ENCODE results near the gene PRKCE. TPM values are rescaled to one million over a fixed set of nuclear protein-coding genes. Genes with fewer than 3 reads are reported as not detected.

PRKCE gene
- polyA plus RNA-seq, 1 of the 3 experiments (the other 2 are of a cell fraction), result 16.3 TPM

GRCh38 chr2:46010223-46010924 is 358.9 kb downstream of the PRKCE start (continued):
- TF ChIP-seq REST (IDR thresholded peaks at IDR 0.05; ENCODE audit: low read depth, low read length) (no peak), FOSL2 (IDR thresholded peaks at IDR 0.05; ENCODE audit: borderline replicate concordance, low read depth) (no peak), MEF2A (IDR thresholded peaks at IDR 0.05; ENCODE audit: borderline replicate concordance, low read depth) (no peak), RFX5 (IDR thresholded peaks at IDR 0.05; ENCODE audit: low read length) (no peak), ZBTB33 (IDR thresholded peaks at IDR 0.05; ENCODE audit: borderline replicate concordance, low read depth) (no peak), FOXJ3 (CRISPR knock-in tag; IDR thresholded peaks at IDR 0.05) (no peak)

DNA sequence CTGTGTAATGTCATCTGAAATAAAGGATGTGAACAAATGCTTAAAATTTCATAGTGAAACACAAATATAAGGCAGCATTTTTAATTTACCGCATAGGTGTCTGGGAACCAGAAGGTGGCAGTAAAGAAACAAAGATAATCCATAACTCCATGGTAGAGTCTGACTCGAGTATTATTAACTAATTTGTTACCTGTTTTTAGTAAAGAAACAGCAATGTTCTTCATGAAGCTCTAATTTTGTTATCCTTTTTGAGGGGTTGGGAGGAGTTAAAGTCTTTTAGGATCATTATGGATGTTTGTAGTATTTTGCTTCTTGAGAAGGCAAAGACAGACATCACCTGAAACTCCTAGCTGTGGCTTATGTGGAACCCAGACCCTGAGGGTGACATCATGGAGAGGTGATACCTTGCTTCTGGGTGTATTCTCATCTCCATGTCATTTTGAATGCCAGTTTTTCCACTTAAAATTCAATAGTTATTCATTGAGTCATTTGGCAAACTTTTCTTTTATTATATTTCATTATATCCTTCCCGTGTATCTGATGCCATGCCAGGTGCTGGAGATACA is 359.5 kb downstream of the PRKCE start:
- Histone ChIP-seq H3K79me2 (ENCODE audit: insufficient read depth) (no peaks in the 10 kb centered on the region), H3K9me3 (no peaks in the 10 kb centered on the region), H3K4me3 (ENCODE audit: low read depth in 2 of 2, low read length in 1 of 2) (no peak overlapping the region), H4K20me1 (ENCODE audit: insufficient read depth) (no peaks in the 10 kb centered on the region), H3K9ac (no peak overlapping the region), H3F3A (replicated peaks; ENCODE audit: insufficient read depth) (peaks cover 6% of the 10 kb centered on the region), H3K27me3 (ENCODE audit: insufficient read depth) (no peaks in the 10 kb centered on the region), H3K9me2 (no peaks in the 10 kb centered on the region), H3K27ac (ENCODE audit: low read depth in 2 of 2, low read length in 1 of 2) (peak overlapping the region in 1 of 2 experiments; percentile 28; a peak in 2 of 4 replicates), H3K36me3 (replicated peaks in 1 of 2; ENCODE audit: control insufficient read depth in 1 of 2, insufficient read depth in 2 of 2, low read length in 1 of 2) (peaks cover 12 to 21% of the 10 kb centered on the region in 2 experiments), H3K4me2 (no peak overlapping the region), H3K4me1 (ENCODE audit: control insufficient read depth in 1 of 2, insufficient read depth in 2 of 2, low read depth in 1 of 2, low read length in 1 of 2) (peaks cover 8 to 23% of the 10 kb centered on the region in 2 experiments; a peak in 3 of 4 replicates), H2AFZ (ENCODE audit: low read depth) (no peak overlapping the region)
- WGBS (ENCODE audit: low lambda C conversion rate), result 35% methylated on average over 3 of the region's 3 CpGs
- CTCF ChIA-PET, result interaction anchor here (0.6 to 2.3 kb wide), 68 partner anchors 9 to 640 kb away, joined by 3 to 26 read pairs (median 4); partner anchors contain the start of gene EPAS1
- DNase-seq, result peak; percentile 72
- POLR2A ChIA-PET, result no interaction called here
- no peak for TF ChIP-seq JUND (IDR thresholded peaks at IDR 0.05)
- no peak for TF ChIP-seq USF1 (IDR thresholded peaks at IDR 0.05; ENCODE audit: borderline replicate concordance, low read depth)
- peak; percentile 82 for TF ChIP-seq SMC3 (IDR thresholded peaks at IDR 0.05; ENCODE audit: low read depth, low read length)
- TF ChIP-seq CTCF (IDR thresholded peaks at IDR 0.05), result peak; percentile 92
- no peak for TF ChIP-seq SIN3A (IDR thresholded peaks at IDR 0.05; ENCODE audit: borderline replicate concordance, low read depth, low read length)
- TF ChIP-seq FOXJ3 (CRISPR knock-in tag; IDR thresholded peaks at IDR 0.05), result no peak
- TF ChIP-seq TCF12 (IDR thresholded peaks at IDR 0.05), result no peak
- TF ChIP-seq RAD21 (IDR thresholded peaks at IDR 0.05; ENCODE audit: low read length), result peak; percentile 93
- TF ChIP-seq RXRA (IDR thresholded peaks at IDR 0.05; ENCODE audit: borderline replicate concordance, low read depth), result no peak

All from SK-N-SH (cell line).